ENCODE measurements around the gene ST8SIA6. TPM values are rescaled to one million over a fixed set of nuclear protein-coding genes. Genes with fewer than 3 reads are reported as not detected.
A peak's percentile ranks its signal among the peaks of the same experiment; 100 is the strongest.

ST8SIA6 gene
- total and polyA plus RNA-seq, 4 donors: 0.43 to 22.0 (median 2.9) TPM

- no peak overlapping the region for H3K9ac ChIP-seq (ENCODE audit: insufficient read depth in 1 of 2, low read length in 2 of 2)
- WGBS, 2 donors: 75 to 82% methylated on average over 3 of the region's 3 CpGs
- H3K36me3 ChIP-seq (ENCODE audit: control insufficient read depth in 4 of 4, insufficient read depth in 4 of 4, low read length in 4 of 4): no peaks in the 10 kb centered on the region
- H3K4me1 ChIP-seq (ENCODE audit: control insufficient read depth in 5 of 5, insufficient read depth in 5 of 5, low read length in 5 of 5): no peaks in the 10 kb centered on the region
- H3K9me3 ChIP-seq (ENCODE audit: control insufficient read depth in 4 of 4, insufficient read depth in 3 of 4, low read length in 3 of 4): peaks cover 0 to 4% (median 0%) of the 10 kb centered on the region in 4 donors
- no peak for TF ChIP-seq CTCF (IDR thresholded peaks at IDR 0.05; ENCODE audit: control extremely low read depth, extremely low read depth)
- ATAC-seq (ENCODE audit: insufficient read depth, low FRiP score) (no peak), DNase-seq (no peak)
- H3K27me3 ChIP-seq (ENCODE audit: control insufficient read depth in 3 of 3, insufficient read depth in 3 of 3, low read length in 2 of 3): no peaks in the 10 kb centered on the region
- no peak overlapping the region for H3K27ac ChIP-seq (ENCODE audit: low read depth in 1 of 2, low read length in 1 of 2)
- no peak overlapping the region for H3K4me3 ChIP-seq
Observed at GRCh38 chr10:17307123-17307522, 147.3 kb downstream of the ST8SIA6 start.

- Histone ChIP-seq H3K27ac (ENCODE audit: low read depth in 1 of 2, low read length in 1 of 2) (no peak overlapping the region), H3K27me3 (ENCODE audit: control insufficient read depth in 3 of 3, insufficient read depth in 3 of 3, low read length in 2 of 3) (peaks cover 0 to 5% (median 4%) of the 10 kb centered on the region in 3 donors), H3K36me3 (ENCODE audit: control insufficient read depth in 4 of 4, insufficient read depth in 4 of 4, low read length in 4 of 4) (no peaks in the 10 kb centered on the region), H3K9me3 (ENCODE audit: control insufficient read depth in 4 of 4, insufficient read depth in 3 of 4, low read length in 3 of 4) (peaks cover 0 to 1% (median 0%) of the 10 kb centered on the region in 4 donors), H3K4me3 (no peak overlapping the region), H3K4me1 (ENCODE audit: control insufficient read depth in 5 of 5, insufficient read depth in 5 of 5, low read length in 5 of 5) (no peaks in the 10 kb centered on the region), H3K9ac (ENCODE audit: insufficient read depth in 1 of 2, low read length in 2 of 2) (no peak overlapping the region)
- DNase-seq (no peak), ATAC-seq (ENCODE audit: insufficient read depth, low FRiP score) (no peak)
- TF ChIP-seq CTCF (IDR thresholded peaks at IDR 0.05; ENCODE audit: control extremely low read depth, extremely low read depth): no peak
- 69 to 93% methylated on average over 4 of the region's 4 CpGs for WGBS, 2 donors
Observed at GRCh38 chr10:17292375-17292774, 162.0 kb downstream of the ST8SIA6 start.

GRCh38 chr10:17290226-17290625 is 164.2 kb downstream of the ST8SIA6 start:
- DNase-seq (peak in 2 of 3 donors; percentile 31 to 51), ATAC-seq (ENCODE audit: insufficient read depth, low FRiP score) (no peak)
- Histone ChIP-seq H3K4me3 (no peak overlapping the region), H3K4me1 (ENCODE audit: control insufficient read depth in 5 of 5, insufficient read depth in 5 of 5, low read length in 5 of 5) (no peaks in the 10 kb centered on the region), H3K9ac (ENCODE audit: insufficient read depth in 1 of 2, low read length in 2 of 2) (peak overlapping the region in 1 of 2 donors; percentile 57), H3K27ac (ENCODE audit: low read depth in 1 of 2, low read length in 1 of 2) (no peak overlapping the region), H3K36me3 (ENCODE audit: control insufficient read depth in 4 of 4, insufficient read depth in 4 of 4, low read length in 4 of 4) (no peaks in the 10 kb centered on the region), H3K27me3 (ENCODE audit: control insufficient read depth in 3 of 3, insufficient read depth in 3 of 3, low read length in 2 of 3) (peaks cover 0 to 6% (median 5%) of the 10 kb centered on the region in 3 donors), H3K9me3 (ENCODE audit: control insufficient read depth in 4 of 4, insufficient read depth in 3 of 4, low read length in 3 of 4) (peaks cover 0 to 1% (median 0%) of the 10 kb centered on the region in 4 donors)
- 29 to 41% methylated on average over 6 of the region's 6 CpGs for WGBS, 2 donors
- TF ChIP-seq CTCF (IDR thresholded peaks at IDR 0.05; ENCODE audit: control extremely low read depth, extremely low read depth): no peak

GRCh38 chr10:17289763-17290162 is 164.6 kb downstream of the ST8SIA6 start:
- H3K27ac ChIP-seq (ENCODE audit: low read depth in 1 of 2, low read length in 1 of 2): no peak overlapping the region
- peaks cover 0 to 6% (median 5%) of the 10 kb centered on the region in 3 donors for H3K27me3 ChIP-seq (ENCODE audit: control insufficient read depth in 3 of 3, insufficient read depth in 3 of 3, low read length in 2 of 3)
- TF ChIP-seq CTCF (IDR thresholded peaks at IDR 0.05; ENCODE audit: control extremely low read depth, extremely low read depth): no peak
- H3K9ac ChIP-seq (ENCODE audit: insufficient read depth in 1 of 2, low read length in 2 of 2): no peak overlapping the region
- no peak overlapping the region for H3K4me3 ChIP-seq
- WGBS, 2 donors: 93 to 94% methylated on average over 12 of the region's 12 CpGs
- no peaks in the 10 kb centered on the region for H3K36me3 ChIP-seq (ENCODE audit: control insufficient read depth in 4 of 4, insufficient read depth in 4 of 4, low read length in 4 of 4)
- ATAC-seq (ENCODE audit: insufficient read depth, low FRiP score) (no peak), DNase-seq (no peak)
- H3K9me3 ChIP-seq (ENCODE audit: control insufficient read depth in 4 of 4, insufficient read depth in 3 of 4, low read length in 3 of 4): peaks cover 0 to 1% (median 0%) of the 10 kb centered on the region in 4 donors
- no peaks in the 10 kb centered on the region for H3K4me1 ChIP-seq (ENCODE audit: control insufficient read depth in 5 of 5, insufficient read depth in 5 of 5, low read length in 5 of 5)
